ENCODE measurements around the gene NPC2.

The NPC2 gene

GRCh38 chr14:74521756-74522155 lies 28.7 kb upstream of the NPC2 start:
- DNase-seq (ENCODE audit: low read depth, low spot score): no peak
- TF ChIP-seq, protein P1, sequence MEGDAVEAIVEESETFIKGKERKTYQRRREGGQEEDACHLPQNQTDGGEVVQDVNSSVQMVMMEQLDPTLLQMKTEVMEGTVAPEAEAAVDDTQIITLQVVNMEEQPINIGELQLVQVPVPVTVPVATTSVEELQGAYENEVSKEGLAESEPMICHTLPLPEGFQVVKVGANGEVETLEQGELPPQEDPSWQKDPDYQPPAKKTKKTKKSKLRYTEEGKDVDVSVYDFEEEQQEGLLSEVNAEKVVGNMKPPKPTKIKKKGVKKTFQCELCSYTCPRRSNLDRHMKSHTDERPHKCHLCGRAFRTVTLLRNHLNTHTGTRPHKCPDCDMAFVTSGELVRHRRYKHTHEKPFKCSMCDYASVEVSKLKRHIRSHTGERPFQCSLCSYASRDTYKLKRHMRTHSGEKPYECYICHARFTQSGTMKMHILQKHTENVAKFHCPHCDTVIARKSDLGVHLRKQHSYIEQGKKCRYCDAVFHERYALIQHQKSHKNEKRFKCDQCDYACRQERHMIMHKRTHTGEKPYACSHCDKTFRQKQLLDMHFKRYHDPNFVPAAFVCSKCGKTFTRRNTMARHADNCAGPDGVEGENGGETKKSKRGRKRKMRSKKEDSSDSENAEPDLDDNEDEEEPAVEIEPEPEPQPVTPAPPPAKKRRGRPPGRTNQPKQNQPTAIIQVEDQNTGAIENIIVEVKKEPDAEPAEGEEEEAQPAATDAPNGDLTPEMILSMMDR (IDR thresholded peaks at IDR 0.05; ENCODE audit: low read depth, low read length): no peak
- H3K4me3 ChIP-seq (ENCODE audit: low read depth, low read length): no peak overlapping the region
- in situ Hi-C loops (cut with HindIII; ENCODE audit: low sequenced_read_pairs): no loop called here

DNA sequence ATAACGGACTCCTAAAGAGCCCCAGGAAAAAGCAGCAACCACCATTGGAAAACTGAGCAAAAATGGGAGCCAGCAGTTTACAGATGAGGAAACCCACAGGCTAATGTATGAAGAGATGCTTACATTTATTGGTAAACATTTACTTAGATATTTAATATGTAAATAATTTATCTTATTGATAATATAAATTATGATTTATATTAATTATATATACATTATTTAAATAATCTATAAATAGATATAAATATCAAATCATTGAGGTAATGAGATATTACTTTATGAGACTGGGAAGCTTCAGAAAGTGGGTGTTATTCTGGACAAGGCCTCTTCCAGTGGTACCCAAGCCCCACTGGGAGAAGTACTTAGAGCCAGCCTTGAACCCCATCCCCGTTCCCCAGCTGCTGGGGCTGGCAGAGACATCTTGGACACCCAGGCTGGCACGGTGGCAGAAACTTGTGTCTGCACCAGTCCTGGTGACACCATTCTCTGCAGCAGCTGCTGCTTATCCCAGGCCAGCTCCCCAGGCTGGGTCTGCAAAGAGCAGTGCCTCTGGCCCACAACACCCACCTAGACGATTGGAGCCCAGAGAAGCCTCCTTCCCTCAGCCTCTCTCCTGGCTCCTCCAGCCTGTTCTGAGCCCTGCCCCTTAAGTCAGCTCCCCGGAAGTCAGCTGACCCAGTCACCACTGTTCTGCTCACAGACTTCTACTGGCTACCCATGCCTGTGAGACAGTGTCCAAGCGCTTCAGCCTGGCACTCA lies 26.4 kb upstream of the NPC2 start:
- in situ Hi-C loops (cut with HindIII; ENCODE audit: low sequenced_read_pairs): no loop called here
- TF ChIP-seq, protein P1 (IDR thresholded peaks at IDR 0.05; ENCODE audit: low read depth, low read length): no peak

GRCh38 chr14:74518221-74518620 lies 25.1 kb upstream of the NPC2 start:
- in situ Hi-C loops (cut with HindIII; ENCODE audit: low sequenced_read_pairs): no loop called here
- DNase-seq (ENCODE audit: low read depth, low spot score): no peak
- TF ChIP-seq, protein P1 (IDR thresholded peaks at IDR 0.05; ENCODE audit: low read depth, low read length): no peak
- no peak overlapping the region for H3K4me3 ChIP-seq (ENCODE audit: low read depth, low read length)

More for the DNA sequence above, 26.4 kb upstream of the NPC2 start:
- H3K4me3 ChIP-seq (ENCODE audit: low read depth, low read length): no peak overlapping the region
- DNase-seq (ENCODE audit: low read depth, low spot score): no peak

DNA sequence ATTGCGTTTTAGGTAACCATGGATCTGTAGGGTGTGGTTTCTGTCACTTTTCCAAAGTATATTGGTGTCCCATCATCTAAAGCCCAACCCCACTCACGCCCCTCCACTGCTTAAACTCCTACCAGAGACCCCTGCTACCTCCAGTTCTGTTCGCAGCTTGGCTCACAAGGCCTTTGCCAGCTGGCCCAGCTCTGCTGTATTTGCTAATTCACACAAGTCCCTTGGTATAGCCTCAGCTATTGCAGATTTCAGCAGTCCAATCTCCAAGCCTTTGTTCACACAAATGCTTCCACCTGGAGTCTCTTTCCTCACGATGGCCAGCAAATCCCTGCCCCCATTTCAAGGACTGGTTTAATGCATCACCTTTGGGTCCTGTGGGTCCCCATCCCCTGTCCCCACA lies 24.6 kb upstream of the NPC2 start:
- TF ChIP-seq, protein P1 (IDR thresholded peaks at IDR 0.05; ENCODE audit: low read depth, low read length): no peak
- in situ Hi-C loops (cut with HindIII; ENCODE audit: low sequenced_read_pairs): no loop called here

DNA sequence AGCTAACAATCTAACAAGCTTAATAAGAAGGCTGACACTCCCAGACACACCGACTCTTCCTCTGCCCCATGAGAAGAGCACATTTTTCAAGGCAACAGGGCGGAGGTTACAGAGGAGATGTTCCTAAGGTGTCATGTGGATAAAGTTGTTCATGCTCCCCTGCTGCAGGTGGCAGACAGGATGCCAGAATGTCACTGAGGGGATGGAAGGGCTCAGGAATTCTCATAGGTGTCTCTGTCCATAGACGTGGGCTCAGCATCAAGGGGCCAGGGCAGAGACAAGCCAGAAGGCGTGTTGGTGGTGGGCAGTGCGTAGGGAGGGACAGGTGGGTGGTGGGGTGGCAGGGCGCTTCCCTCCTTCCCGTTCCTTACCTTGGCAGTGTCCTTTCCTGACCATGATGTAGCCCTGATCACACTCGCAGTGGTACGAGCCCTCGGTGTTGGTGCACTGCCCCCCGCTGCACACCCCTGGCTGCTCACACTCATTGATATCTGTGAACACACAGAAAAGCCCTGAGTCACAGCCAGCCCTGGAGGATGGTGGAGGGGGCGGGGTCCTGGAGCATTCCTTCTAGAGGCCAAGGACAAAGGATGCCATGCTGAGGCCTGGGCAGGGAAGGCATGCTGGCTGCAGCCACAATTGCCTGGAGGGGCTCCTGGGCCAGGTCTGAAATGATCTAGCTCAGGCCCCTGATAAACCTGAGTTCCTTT lies 23.5 kb upstream of the NPC2 start:
- in situ Hi-C loops (cut with HindIII; ENCODE audit: low sequenced_read_pairs): no loop called here
- TF ChIP-seq, protein P1 (IDR thresholded peaks at IDR 0.05; ENCODE audit: low read depth, low read length): no peak
- peak; percentile 50 for DNase-seq (ENCODE audit: low read depth, low spot score)
- H3K4me3 ChIP-seq (ENCODE audit: low read depth, low read length): no peak overlapping the region

More for the DNA sequence above, 24.6 kb upstream of the NPC2 start:
- no peak overlapping the region for H3K4me3 ChIP-seq (ENCODE audit: low read depth, low read length)
- DNase-seq (ENCODE audit: low read depth, low spot score): no peak

GRCh38 chr14:74515891-74516412 lies 22.8 kb upstream of the NPC2 start:
- TF ChIP-seq, protein P1 (IDR thresholded peaks at IDR 0.05; ENCODE audit: low read depth, low read length): no peak
- in situ Hi-C loops (cut with HindIII; ENCODE audit: low sequenced_read_pairs): no loop called here
- no peak overlapping the region for H3K4me3 ChIP-seq (ENCODE audit: low read depth, low read length)
- DNase-seq (ENCODE audit: low read depth, low spot score): no peak
